ENCODE results near the gene DBX2. TPM values are rescaled to one million over a fixed set of nuclear protein-coding genes. Genes with fewer than 3 reads are reported as not detected.

The DBX2 gene
- total RNA-seq, 6 donors from 2014 or later, result not detected

- 85 to 94% methylated on average over 12 of the region's 12 CpGs for WGBS, 2 donors
- ATAC-seq (ENCODE audit: low FRiP score in 2 of 2), result no peak
Measured at GRCh38 chr12:45065125-45065626, 14.3 kb upstream of the DBX2 start.

DNA sequence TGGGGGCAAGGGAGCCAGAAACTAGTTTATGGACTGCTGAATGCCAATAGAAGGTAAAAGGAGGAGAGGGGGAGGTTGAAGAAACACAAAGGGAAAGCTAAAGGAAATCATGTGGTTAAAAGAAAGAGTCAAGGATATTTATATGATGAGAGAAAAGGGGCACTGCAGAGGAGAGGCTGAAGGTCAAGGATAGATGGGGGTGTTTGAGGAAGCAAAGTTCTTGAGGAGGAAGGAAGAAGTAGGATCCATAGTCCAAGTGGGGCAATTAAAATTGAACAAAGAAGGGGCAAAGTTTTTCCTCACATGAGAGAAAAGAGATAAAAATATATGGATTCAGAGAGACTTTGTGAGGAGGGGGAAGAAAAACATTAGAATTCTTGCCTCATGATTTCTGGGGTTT, 10.1 kb upstream of the DBX2 start:
- Histone ChIP-seq H3K27ac (no peak overlapping the region), H3K4me3 (no peak overlapping the region), H3K36me3 (no peaks in the 10 kb centered on the region), H3K27me3 (no peaks in the 10 kb centered on the region), H3K9me3 (no peaks in the 10 kb centered on the region), H3K4me1 (no peaks in the 10 kb centered on the region)
- DNase-seq (no peak), ATAC-seq (ENCODE audit: low FRiP score in 2 of 2) (no peak)
- no peak for TF ChIP-seq POLR2A (IDR thresholded peaks at IDR 0.05)
- TF ChIP-seq CTCF (IDR thresholded peaks at IDR 0.05), result no peak
- TF ChIP-seq POLR2AphosphoS5 (IDR thresholded peaks at IDR 0.05), result no peak
- no peak for TF ChIP-seq EP300 (IDR thresholded peaks at IDR 0.05)

More at GRCh38 chr12:45065125-45065626, 14.3 kb upstream of the DBX2 start:
- TF ChIP-seq POLR2A (IDR thresholded peaks at IDR 0.05) (no peak), CTCF (IDR thresholded peaks at IDR 0.05) (no peak), POLR2AphosphoS5 (IDR thresholded peaks at IDR 0.05) (no peak), EP300 (IDR thresholded peaks at IDR 0.05) (no peak)
- Histone ChIP-seq H3K4me3 (no peak overlapping the region), H3K4me1 (no peaks in the 10 kb centered on the region), H3K27me3 (no peaks in the 10 kb centered on the region), H3K9me3 (no peaks in the 10 kb centered on the region), H3K27ac (no peak overlapping the region), H3K36me3 (no peaks in the 10 kb centered on the region)
- DNase-seq, result peak in 1 of 2 donors; percentile 50

DNA sequence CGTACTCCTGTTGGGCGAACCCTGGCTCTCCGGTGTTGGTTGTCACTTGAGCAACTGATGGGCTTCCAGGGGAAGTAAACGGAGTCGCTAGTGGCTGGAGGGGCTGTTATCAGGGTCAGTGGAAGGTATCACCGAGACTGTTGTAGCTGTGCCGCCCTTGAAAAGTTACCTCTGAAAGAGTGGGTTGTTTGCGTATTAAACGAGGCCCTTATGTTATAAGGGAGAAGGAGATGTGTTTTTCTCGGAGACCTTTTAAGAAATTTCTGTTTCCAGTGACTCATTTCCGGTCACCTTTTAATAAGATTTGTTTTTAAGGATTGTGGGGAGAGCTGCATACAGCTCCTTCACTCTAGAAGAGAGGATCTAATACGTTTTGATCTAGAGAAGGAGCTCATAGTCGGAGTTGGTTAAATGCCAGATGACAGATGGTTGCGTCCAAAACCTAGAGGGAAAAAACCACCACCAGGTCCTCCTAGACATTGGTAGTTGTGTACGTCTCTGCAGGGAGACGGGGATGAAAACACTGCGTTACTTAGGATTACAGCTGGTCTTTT, 750 bp upstream of the DBX2 start:
- Histone ChIP-seq H3K27me3 (peaks cover 0 to 16% (median 7%) of the 10 kb centered on the region in 4 donors), H3K4me1 (peaks cover 0 to 15% (median 7%) of the 10 kb centered on the region in 4 donors), H3K9me3 (no peaks in the 10 kb centered on the region), H3K27ac (no peak overlapping the region), H3K36me3 (no peaks in the 10 kb centered on the region), H3K4me3 (peak overlapping the region in 3 of 4 donors; percentile 17 to 34 (median 23))
- WGBS, 2 donors, result 23 to 27% methylated on average over 12 to 17 of the region's 17 CpGs
- TF ChIP-seq CTCF (IDR thresholded peaks at IDR 0.05) (no peak), POLR2AphosphoS5 (IDR thresholded peaks at IDR 0.05) (no peak), POLR2A (IDR thresholded peaks at IDR 0.05) (no peak), EP300 (IDR thresholded peaks at IDR 0.05) (no peak)
- ATAC-seq (ENCODE audit: low FRiP score in 2 of 2), result no peak
- DNase-seq, result no peak

- Histone ChIP-seq H3K4me1 (peaks cover 0 to 15% (median 7%) of the 10 kb centered on the region in 4 donors), H3K27ac (no peak overlapping the region), H3K9me3 (no peaks in the 10 kb centered on the region), H3K4me3 (peak overlapping the region in 2 of 4 donors; percentile 23 to 34), H3K36me3 (no peaks in the 10 kb centered on the region), H3K27me3 (peaks cover 0 to 16% (median 7%) of the 10 kb centered on the region in 4 donors)
- DNase-seq (peak in 1 of 2 donors; percentile 82), ATAC-seq (ENCODE audit: low FRiP score in 2 of 2) (peak in 1 of 2 donors; percentile 34)
- TF ChIP-seq POLR2A (IDR thresholded peaks at IDR 0.05) (no peak), CTCF (IDR thresholded peaks at IDR 0.05) (no peak), EP300 (IDR thresholded peaks at IDR 0.05) (no peak), POLR2AphosphoS5 (IDR thresholded peaks at IDR 0.05) (no peak)
- WGBS, 2 donors, result 12 to 14% methylated on average over 17 to 40 of the region's 52 CpGs
Measured at GRCh38 chr12:45049912-45050750, 768 bp downstream of the DBX2 start.

All from upper lobe of left lung (tissue), 6 donors.